Ishikawa (cell line): ENCODE results near the gene CKAP4.

Source experiments
- CEBPB ChIP-seq: IDR thresholded peaks from 2 replicates; pipeline ENCODE4 v1.6.1; 2012
- CREB1 ChIP-seq: IDR thresholded peaks from 2 replicates; pipeline ENCODE4 v1.6.1; 2012; ENCODE audit warnings: low read depth
- EGR1 ChIP-seq: IDR thresholded peaks from 2 replicates; pipeline ENCODE4 v1.6.1; 2012
- EP300 ChIP-seq: IDR thresholded peaks from 2 replicates; pipeline ENCODE4 v1.6.1; 2012; ENCODE audit warnings: borderline replicate concordance
- FOXM1 ChIP-seq: IDR thresholded peaks from 2 replicates; pipeline ENCODE4 v1.6.1; 2012; ENCODE audit warnings: low read depth, borderline replicate concordance
- MAX ChIP-seq: IDR thresholded peaks from 2 replicates; pipeline ENCODE4 v1.6.1; 2012
- NFIC ChIP-seq: IDR thresholded peaks from 2 replicates; pipeline ENCODE4 v1.6.1; 2012
- RAD21 ChIP-seq: IDR thresholded peaks from 2 replicates; pipeline ENCODE4 v1.6.1; 2012; ENCODE audit warnings: low read depth
- REST ChIP-seq: IDR thresholded peaks from 2 replicates; pipeline ENCODE4 v1.6.1; 2012; ENCODE audit warnings: low read depth, mild to moderate bottlenecking
- TAF1 ChIP-seq: IDR thresholded peaks from 2 replicates; pipeline ENCODE4 v1.6.1; 2012; ENCODE audit warnings: low read depth, mild to moderate bottlenecking
- TCF12 ChIP-seq: IDR thresholded peaks from 2 replicates; pipeline ENCODE4 v1.6.1; 2012; ENCODE audit warnings: low read depth
- TEAD4 ChIP-seq: IDR thresholded peaks from 2 replicates; pipeline ENCODE4 v1.6.1; 2012
- YY1 ChIP-seq: IDR thresholded peaks from 2 replicates; pipeline ENCODE4 v1.6.1; 2012; ENCODE audit warnings: low read depth
- ZBTB7A ChIP-seq: IDR thresholded peaks from 2 replicates; pipeline ENCODE4 v1.6.1; 2012; ENCODE audit warnings: low read depth

GRCh38 chr12:106233011-106233410, 14.8 kb downstream of the CKAP4 start:
- no peak for TF ChIP-seq FOXM1
- TF ChIP-seq EP300 = no peak
- TF ChIP-seq REST = no peak
- TF ChIP-seq CEBPB = no peak
- no peak for TF ChIP-seq RAD21
- TF ChIP-seq YY1 = no peak
- TF ChIP-seq CREB1 = no peak
- TF ChIP-seq TEAD4 = no peak
- no peak for TF ChIP-seq TAF1
- no peak for TF ChIP-seq MAX
- no peak for TF ChIP-seq EGR1
- no peak for TF ChIP-seq ZBTB7A
- no peak for TF ChIP-seq NFIC
- no peak for TF ChIP-seq TCF12
